KOPT-K1 (cell line): Measurements from ENCODE around the gene BRAT1.

Experiments used
- H3K27ac ChIP-seq: fragments of 200-600 bp; sonication (generic); 2 replicates; pipeline ENCODE4 v1.5.1; 2016; ENCODE audit warnings: antibody characterized with exemption, mild to moderate bottlenecking, low read depth, low read length; ENCODE audit not compliant: poor library complexity, severe bottlenecking
- H3K36me3 ChIP-seq: fragments of 200-600 bp; sonication (generic); 2 replicates; pipeline ENCODE4 v1.5.1; 2017; ENCODE audit warnings: antibody characterized with exemption, mild to moderate bottlenecking, low read length, moderate library complexity; ENCODE audit not compliant: insufficient read depth
- H3K9me3 ChIP-seq: fragments of 200-600 bp; sonication (generic); 2 replicates; pipeline ENCODE4 v1.5.1; 2017; ENCODE audit warnings: antibody characterized with exemption, low read length, mild to moderate bottlenecking; ENCODE audit not compliant: insufficient read depth, poor library complexity, severe bottlenecking

Gene BRAT1

DNA sequence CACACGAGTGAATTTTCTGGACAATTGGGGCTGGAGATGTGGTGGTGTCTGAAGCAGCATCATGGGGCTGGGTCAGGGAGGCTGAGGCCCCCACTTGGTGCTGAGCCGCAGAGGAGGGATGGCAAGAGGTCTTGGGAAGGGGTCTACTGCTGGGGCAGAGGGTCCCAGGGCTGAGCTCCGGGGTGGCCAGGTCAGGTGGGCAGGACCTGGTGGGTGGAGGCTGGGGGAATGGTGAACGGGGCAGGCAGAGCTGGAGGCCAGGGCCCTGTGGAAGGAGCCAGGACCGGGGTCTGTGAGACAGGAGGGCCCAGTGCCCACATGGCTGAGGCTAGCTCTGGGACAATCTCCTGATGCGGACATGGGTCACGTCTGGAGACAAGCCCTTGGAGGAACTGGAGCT lies 56.1 kb downstream of the BRAT1 start:
- H3K27ac ChIP-seq, result no peak overlapping the region

DNA sequence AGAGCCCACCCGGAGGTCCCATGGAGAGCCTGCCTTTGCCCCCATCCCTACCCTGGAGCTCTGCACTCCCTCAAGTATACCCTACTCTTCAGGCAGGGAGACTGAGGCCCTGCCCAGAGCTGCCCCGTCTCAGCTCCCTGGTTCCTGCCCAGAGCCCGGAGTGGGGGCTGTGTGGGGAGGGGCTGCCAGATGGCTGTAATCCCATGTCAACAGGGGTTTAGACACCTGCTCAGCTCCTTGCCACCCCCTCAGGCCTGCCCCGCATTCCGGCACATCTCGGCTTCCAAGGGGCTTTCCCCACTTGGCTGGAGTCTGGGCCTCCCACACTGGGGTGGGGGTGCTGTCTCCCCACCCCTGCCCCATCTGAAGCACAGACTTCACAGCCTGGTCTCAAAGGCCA lies 56.6 kb downstream of the BRAT1 start:
- Histone ChIP-seq H3K9me3 (no peaks in the 10 kb centered on the region), H3K27ac (no peak overlapping the region), H3K36me3 (no peaks in the 10 kb centered on the region)

More for the DNA sequence above, 56.1 kb downstream of the BRAT1 start:
- Histone ChIP-seq H3K36me3 (no peaks in the 10 kb centered on the region), H3K9me3 (no peaks in the 10 kb centered on the region)

DNA sequence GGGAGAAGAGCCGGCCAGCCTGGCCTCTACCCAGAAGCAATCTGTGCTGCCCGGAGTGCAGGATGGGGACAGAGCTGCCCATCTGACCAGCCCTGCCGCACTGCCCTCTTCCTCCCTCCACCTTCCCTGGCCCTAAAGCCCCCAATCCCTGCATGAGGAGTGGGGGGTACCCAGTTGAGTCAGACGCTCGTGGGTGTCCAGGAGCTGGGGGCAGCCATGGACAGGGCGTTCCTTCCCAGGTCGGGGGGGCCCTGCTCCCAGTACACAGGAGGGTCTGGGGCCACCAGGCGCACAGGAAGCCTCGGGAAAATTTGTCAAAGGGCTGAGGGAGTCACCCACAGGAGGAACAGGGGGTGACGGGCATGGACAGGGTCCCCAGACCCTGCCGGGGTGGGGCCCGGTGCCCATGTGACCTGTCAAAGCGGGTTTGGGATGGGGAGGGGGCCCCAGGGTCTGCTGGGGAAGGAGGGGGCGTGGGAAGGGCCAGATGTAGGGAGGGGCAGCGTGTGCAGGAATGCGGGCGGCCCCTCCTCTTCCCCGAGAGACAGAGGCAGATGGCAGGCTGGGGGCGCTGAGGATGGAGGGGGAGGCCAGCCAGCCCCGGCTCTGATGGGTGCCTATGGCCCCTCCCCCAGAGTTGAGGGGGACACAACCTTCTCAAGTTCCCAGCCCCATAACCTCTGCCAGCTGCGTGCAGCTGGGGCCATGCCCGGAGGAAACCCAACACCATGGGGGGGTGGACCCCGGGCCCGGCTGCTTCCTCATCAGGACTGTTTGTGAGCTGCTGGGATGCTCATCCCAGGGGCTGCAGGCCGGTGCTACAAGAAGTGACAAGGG lies 57.6 kb downstream of the BRAT1 start:
- H3K9me3 ChIP-seq, result no peaks in the 10 kb centered on the region
- no peak overlapping the region for H3K27ac ChIP-seq
- no peaks in the 10 kb centered on the region for H3K36me3 ChIP-seq

DNA sequence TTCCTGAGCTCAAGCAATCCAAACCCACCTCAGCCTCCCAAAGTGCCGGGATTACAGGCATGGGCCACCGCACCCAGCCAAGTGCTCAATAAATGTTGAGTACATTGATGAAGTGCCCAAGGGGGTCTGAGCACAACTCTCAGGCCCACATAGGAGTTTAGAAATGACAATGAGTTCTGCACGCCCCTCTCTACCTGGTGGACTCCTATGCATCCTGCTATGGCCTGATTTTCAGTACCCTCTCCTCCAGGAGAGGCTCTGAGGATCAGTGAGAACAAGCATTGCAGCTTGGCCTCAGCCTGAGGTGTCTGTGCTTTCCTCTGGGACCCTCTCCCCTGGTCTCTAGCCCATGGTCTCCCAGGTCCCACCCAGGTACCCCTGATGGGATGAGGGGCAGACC lies 58.3 kb downstream of the BRAT1 start:
- Histone ChIP-seq H3K36me3 (no peaks in the 10 kb centered on the region), H3K9me3 (no peaks in the 10 kb centered on the region), H3K27ac (no peak overlapping the region)

DNA sequence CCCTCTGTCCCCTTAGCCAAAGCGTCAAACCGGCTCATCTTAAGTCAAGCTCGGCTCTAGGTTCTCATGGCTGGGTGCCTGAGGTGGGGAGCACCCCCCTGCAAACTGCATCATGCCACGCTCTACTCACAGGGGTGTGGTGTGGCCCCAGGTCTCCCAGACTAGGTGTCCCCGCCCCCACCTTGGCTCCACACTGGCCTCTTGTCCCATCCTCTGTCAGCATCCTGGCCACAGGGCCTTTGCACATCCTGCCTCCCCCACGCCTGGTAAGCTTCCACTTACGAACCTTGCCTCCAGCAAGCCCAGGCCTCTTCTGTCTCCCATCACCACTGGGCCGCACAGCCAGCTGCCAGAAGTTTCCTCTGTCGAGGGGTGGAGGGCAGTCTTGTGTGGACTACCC lies 58.9 kb downstream of the BRAT1 start:
- Histone ChIP-seq H3K9me3 (no peaks in the 10 kb centered on the region), H3K27ac (no peak overlapping the region), H3K36me3 (no peaks in the 10 kb centered on the region)

DNA sequence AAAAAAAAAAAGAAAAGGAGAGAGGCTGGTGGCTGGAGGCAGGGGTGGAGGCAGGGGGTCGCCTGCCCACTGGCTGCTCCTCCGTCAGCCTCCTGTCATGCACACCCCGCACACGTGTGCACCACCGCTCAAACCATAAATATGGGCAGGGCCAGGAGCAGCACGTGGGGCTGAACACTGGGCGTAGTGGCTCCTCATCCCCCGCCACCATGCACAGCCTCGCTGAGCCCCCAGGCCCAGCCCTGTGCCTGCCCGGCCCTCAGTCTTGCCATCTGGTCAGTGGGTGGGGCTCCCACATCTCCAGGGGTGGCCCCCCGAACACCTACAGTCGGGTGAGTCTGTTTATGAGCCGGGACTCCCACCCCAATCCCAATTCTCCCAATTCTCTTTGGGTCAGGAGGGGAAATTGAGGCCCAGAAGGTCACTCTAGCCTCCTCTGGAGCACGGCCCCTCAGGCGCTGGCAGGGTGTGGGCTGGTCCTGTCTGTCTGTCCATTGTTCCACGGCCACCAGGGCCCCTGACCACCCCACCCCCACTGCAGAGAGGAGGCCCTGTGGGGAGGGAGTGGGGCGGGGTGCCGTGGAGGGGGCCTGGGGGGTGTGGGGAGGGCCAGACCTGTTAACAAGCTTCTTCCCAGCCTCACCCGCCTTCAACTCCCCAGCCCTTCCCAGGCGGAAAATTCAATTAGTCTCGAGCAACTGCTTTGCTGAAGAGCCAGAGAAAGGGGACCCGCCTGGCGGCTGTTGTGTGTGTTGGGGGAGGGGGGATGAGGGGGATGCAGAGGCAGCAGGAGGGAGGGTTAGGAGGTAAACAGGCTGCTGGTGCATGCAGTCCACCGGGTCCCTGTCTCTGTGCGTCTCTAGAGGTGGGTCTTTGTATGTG lies 59.7 kb downstream of the BRAT1 start:
- H3K36me3 ChIP-seq, result no peaks in the 10 kb centered on the region
- H3K27ac ChIP-seq, result no peak overlapping the region
- no peaks in the 10 kb centered on the region for H3K9me3 ChIP-seq

DNA sequence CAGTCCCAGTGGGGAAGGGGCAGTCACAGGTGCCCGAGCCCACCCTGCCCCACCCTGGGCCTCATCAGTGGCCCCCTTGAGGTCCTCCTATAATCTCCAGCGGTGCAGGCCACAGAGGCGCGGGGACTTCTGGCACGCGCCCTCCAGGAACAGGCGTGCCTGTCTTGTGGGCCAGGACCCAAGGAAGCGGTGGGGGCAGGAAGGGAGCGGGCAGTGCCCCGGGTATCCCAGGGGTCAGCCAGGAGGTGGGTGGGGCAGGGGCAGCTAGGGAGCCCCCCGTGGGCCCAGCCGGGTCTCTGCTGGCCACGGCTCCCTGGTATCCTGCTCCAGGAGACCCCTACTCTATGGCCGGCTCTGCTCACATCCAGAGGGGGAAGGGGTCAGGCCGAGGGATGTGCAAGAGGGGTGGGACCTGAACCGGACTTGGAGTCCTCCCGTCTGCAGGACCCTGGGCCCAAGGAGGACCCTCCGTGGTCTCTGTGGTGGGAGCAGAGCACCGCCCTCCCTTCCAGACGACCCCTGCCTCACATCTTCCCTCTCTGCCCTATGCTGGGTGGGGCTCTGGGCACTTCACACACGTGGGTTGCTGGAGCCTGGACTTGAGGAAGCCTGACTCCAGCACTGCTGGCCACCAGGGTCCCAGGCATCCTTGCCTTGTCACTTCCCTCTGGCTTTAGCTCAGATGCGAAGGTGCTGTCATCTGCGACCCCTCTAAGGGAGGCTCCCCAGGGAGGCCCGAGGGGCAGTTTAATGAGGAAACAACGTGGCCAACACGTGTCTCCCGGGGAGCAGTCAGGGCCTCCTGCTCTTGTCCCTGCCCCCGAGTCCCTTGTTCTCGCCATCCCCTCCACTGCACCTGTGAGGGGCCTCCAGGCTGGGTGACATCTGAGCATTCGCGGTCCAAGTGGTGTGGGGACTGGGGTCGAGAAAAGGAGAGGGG lies 60.9 kb downstream of the BRAT1 start:
- H3K36me3 ChIP-seq, result no peaks in the 10 kb centered on the region
- H3K9me3 ChIP-seq, result no peaks in the 10 kb centered on the region
- H3K27ac ChIP-seq, result no peak overlapping the region

DNA sequence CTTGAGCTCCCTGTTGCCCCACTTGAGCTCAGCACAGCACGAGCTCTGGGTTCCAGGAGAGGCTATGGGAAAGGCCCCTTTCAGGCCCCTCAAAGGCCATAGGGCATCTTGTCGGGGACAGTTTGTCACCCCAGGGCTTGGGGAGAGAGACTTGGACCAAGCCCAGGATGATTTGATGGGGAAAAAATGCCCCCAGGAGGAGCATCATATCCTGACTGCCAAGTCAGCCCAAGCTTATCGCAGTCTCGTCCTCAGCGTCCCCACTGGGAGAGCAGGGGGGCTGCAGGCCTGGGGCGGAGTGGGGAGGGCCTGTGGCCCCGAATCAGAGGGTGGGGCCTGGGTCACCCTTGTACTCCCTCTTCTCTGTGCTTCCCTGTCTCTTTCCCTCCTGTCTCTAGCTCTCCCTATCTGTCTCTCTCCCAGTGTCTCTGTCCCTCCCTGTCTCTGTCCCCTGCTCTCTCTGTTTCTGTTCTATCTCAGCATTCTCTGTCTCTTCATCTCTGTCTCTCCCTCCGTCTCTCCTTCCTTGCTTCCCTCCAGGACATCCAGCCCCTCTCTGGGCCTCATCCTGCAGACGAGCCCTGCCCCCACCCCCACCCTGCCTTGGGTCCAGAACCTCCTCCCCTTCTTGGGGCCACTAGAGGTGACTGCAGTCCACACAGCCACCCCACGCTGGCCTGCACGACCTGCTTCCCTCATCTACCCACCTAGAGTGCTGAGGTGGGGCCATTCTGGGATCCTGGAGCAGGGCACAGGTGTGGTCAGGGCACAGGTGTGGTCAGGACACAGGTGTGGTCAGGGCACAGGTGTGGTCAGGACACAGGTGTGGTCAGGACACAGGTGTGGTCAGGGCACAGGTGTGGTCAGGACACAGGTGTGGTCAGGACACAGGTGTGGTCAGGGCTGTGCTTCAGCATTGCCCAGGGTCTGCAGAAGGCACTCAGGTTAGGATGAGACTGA lies 61.8 kb downstream of the BRAT1 start:
- no peaks in the 10 kb centered on the region for H3K9me3 ChIP-seq
- no peak overlapping the region for H3K27ac ChIP-seq
- no peaks in the 10 kb centered on the region for H3K36me3 ChIP-seq

DNA sequence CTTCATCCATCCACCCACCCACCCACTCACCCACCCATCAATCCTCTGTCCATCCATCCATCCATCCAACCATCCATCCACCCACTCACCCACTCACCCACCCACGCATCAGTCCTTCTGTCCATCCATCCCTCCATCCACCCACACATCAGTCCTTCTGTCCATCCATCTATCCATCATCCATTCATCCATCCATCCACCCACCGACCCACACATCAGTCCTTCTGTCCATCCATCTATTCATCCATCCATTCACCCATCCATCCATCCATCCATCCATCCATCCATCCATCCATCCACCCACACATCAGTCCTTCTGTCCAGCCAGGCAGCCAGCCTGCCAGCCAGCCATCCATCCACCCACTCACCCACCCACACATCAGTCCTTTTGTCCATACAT lies 63.3 kb downstream of the BRAT1 start:
- Histone ChIP-seq H3K27ac (no peak overlapping the region), H3K36me3 (no peaks in the 10 kb centered on the region), H3K9me3 (no peaks in the 10 kb centered on the region)

DNA sequence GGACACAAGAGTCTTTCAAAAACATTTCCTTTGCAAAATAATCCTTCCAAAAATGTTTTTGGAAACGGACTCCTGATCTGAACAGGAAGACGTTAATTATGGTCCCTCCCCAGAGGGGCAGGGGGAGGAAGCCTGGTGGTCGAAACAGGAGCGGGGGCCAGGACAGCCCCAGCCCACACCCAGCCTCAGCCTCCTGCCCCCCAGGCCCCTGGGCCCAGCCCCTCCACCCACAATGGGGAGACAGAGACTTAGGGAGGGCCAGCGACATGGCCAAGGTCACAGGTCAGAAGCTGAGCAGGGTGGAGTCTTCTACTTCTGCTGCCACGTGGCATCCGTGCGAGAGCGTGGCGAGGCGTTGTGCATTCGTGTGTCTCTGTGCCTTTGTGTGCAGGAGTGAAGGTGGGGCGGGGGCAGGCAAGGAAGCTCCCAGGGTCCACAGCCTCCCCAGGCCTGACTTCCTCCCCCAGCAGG lies 65.1 kb downstream of the BRAT1 start:
- H3K27ac ChIP-seq, result no peak overlapping the region
- H3K9me3 ChIP-seq, result no peaks in the 10 kb centered on the region
- no peaks in the 10 kb centered on the region for H3K36me3 ChIP-seq

DNA sequence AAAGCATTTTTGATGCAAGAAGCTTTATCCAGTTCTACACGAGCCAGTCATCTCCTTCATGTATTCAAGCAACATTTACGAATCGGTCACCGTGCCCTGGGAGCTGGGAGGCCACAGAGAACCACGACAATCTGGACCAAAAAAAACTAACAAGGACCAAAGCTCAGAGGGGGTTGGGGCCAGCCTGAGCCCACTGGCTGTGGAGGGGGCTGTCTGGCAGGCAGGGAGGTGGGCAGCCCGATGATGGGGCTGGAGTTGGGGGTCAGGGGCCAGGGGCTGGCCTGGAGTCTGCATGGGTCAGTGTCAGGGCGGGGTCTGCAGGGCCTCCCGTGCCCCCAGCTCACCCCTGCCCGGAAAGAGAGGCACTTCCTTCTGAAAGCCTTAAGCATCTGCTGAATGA lies 66.6 kb downstream of the BRAT1 start:
- no peaks in the 10 kb centered on the region for H3K9me3 ChIP-seq
- no peak overlapping the region for H3K27ac ChIP-seq
- no peaks in the 10 kb centered on the region for H3K36me3 ChIP-seq

DNA sequence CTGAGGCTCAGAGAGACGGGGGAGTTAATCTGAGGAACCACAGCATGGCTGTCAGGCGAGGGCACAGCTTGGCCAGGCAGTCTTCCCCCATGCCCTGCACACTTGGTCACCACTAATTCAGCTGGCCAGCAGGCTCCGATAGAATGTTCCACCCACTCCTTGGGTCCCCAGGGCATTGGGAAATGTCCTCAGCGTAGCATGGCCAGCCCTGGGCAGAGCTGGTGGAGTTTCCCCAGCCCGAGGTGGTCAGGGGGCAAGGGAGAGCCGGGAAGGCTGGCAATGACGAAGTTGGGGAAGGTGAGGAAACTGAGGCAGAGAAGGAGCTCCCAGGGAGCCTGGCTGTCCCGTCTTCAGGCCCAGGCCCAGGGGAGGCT lies 67.1 kb downstream of the BRAT1 start:
- H3K36me3 ChIP-seq, result no peaks in the 10 kb centered on the region
- no peak overlapping the region for H3K27ac ChIP-seq
- H3K9me3 ChIP-seq, result no peaks in the 10 kb centered on the region
